HL-60 (cell line): ENCODE results near the gene GFPT1.

Experiments used
- CTCF ChIP-seq: IDR thresholded peaks from one replicate; pipeline ENCODE4 v1.5.1; 2011; ENCODE audit warnings: low read length, control low read depth, inconsistent platforms; ENCODE audit not compliant: insufficient read depth
- GABPA ChIP-seq: IDR thresholded peaks from 2 replicates; pipeline ENCODE4 v1.6.1; 2012; ENCODE audit warnings: low read depth
- POLR2AphosphoS5 ChIP-seq: IDR thresholded peaks from 2 replicates; pipeline ENCODE4 v1.6.1; 2012; ENCODE audit warnings: low read depth
- REST ChIP-seq: IDR thresholded peaks from 2 replicates; pipeline ENCODE4 v1.6.1; 2012; ENCODE audit warnings: low read depth; ENCODE audit not compliant: insufficient replicate concordance

- TF ChIP-seq CTCF (no peak), POLR2AphosphoS5 (no peak), GABPA (no peak), REST (no peak)
Observed at GRCh38 chr2:69348781-69349180, 38.2 kb downstream of the GFPT1 start.
